Left colon (tissue), 2 donors: Measurements from ENCODE around the gene FRS2. TPM values are rescaled to one million over a fixed set of nuclear protein-coding genes. Genes with fewer than 3 reads are reported as not detected.

Experiments used
- ATAC-seq: fragments of 200-7000 bp; cut with Tn5 transposase; one replicate; pipeline ENCODE4 v1.9.1; 2020; ENCODE audit warnings: mild to moderate bottlenecking, moderate library complexity
- DNase-seq, 2 donors: peaks; one replicate each; pipeline ENCODE4 v3.0.0-alpha.2; 2020
- intact Hi-C, 2 donors: fragments of 100-400 bp; cut with DNase I in 1 of 2; cut with micrococcal nuclease in 1 of 2; formaldehyde crosslinking; loops; one replicate each; pipeline versions ENCODE4 v1.11.2 to v1.14.0; 2022; cut with DNase I, micrococcal nuclease
- total RNA-seq, 2 donors: library from RNA; stranded (reverse); fragmentation: NEBNext Ultra II Directional; extraction: Animal tissue kit (Norgen Biotek cat#: 25700); gene quantifications; one replicate each; pipeline ENCODE4 v1.2.1, GENCODE V29; 2021
- donor health status: DM: no; HTN: no; CAD: no.
- donor health status: DM: yes; HTN: yes; CAD: no.

Gene FRS2
- total RNA-seq, 2 donors from 2014 or later: 25.8 TPM

GRCh38 chr12:69515394-69515930 is 45.3 kb downstream of the FRS2 start:
- ATAC-seq: no peak
- intact Hi-C loops: no loop called here
- DNase-seq: no peak

- intact Hi-C loops: no loop called here
- ATAC-seq (no peak), DNase-seq (no peak)
These were observed 46.8 kb downstream of the FRS2 start for GRCh38 chr12:69516950-69517349.

GRCh38 chr12:69517406-69517805 is 47.2 kb downstream of the FRS2 start:
- DNase-seq (no peak), ATAC-seq (no peak)

GRCh38 chr12:69519871-69520270 is 49.7 kb downstream of the FRS2 start:
- intact Hi-C loops: no loop called here
- no peak for DNase-seq
- ATAC-seq: no peak

More at GRCh38 chr12:69517406-69517805, 47.2 kb downstream of the FRS2 start:
- intact Hi-C loops: no loop called here

- DNase-seq (no peak), ATAC-seq (no peak)
- intact Hi-C loops: no loop called here
These were observed 53.5 kb downstream of the FRS2 start for GRCh38 chr12:69523433-69524330.

- intact Hi-C loops: no loop called here
- ATAC-seq (no peak), DNase-seq (no peak)
These were observed 54.1 kb downstream of the FRS2 start for GRCh38 chr12:69524331-69524630.

GRCh38 chr12:69524755-69525469 is 54.7 kb downstream of the FRS2 start:
- no peak for DNase-seq
- intact Hi-C loops: no loop called here
- ATAC-seq: no peak

- DNase-seq (no peak), ATAC-seq (no peak)
- intact Hi-C loops: no loop called here
These were observed 57.5 kb downstream of the FRS2 start for GRCh38 chr12:69527506-69528272.

- intact Hi-C loops: no loop called here
- DNase-seq (no peak), ATAC-seq (no peak)
These were observed 58.8 kb downstream of the FRS2 start for GRCh38 chr12:69529021-69529420.

GRCh38 chr12:69533844-69534243 is 63.7 kb downstream of the FRS2 start:
- intact Hi-C loops: no loop called here
- ATAC-seq (no peak), DNase-seq (no peak)

GRCh38 chr12:69534389-69534822 is 64.2 kb downstream of the FRS2 start:
- DNase-seq (peak in 1 of 2 donors; percentile 34), ATAC-seq (peak; percentile 50)
- intact Hi-C loops: no loop called here

GRCh38 chr12:69540987-69541386 is 70.8 kb downstream of the FRS2 start:
- DNase-seq (no peak), ATAC-seq (no peak)
- intact Hi-C loops: no loop called here

GRCh38 chr12:69544087-69544486 is 73.9 kb downstream of the FRS2 start:
- DNase-seq (no peak), ATAC-seq (no peak)
- intact Hi-C loops: no loop called here

GRCh38 chr12:69545081-69545480 is 74.9 kb downstream of the FRS2 start:
- intact Hi-C loops: no loop called here
- DNase-seq (no peak), ATAC-seq (no peak)

- intact Hi-C loops: no loop called here
- ATAC-seq: no peak
- no peak for DNase-seq
These were observed 76.7 kb downstream of the FRS2 start for GRCh38 chr12:69546693-69547438.

- ATAC-seq (no peak), DNase-seq (no peak)
- intact Hi-C loops: no loop called here
These were observed 78.5 kb downstream of the FRS2 start for GRCh38 chr12:69548687-69549086.

GRCh38 chr12:69550569-69551350 is 80.6 kb downstream of the FRS2 start:
- ATAC-seq (no peak), DNase-seq (no peak)
- intact Hi-C loops: no loop called here
